Smooth muscle cell (in vitro differentiated cells): Measurements from ENCODE around the gene CDH4. TPM values are rescaled to one million over a fixed set of nuclear protein-coding genes. Genes with fewer than 3 reads are reported as not detected.

Experiments
- DNase-seq: peaks from one replicate; lab custom pipeline; 2025; ENCODE audit not compliant: unreplicated experiment; lab: John Stamatoyannopoulos, UW
- H2AFZ ChIP-seq: fragments of 200-600 bp; sonication (generic); 2 replicates; pipeline ENCODE4 v1.6.0; 2016; ENCODE audit warnings: antibody characterized with exemption, low read depth, mild to moderate bottlenecking
- H3F3A ChIP-seq: fragments of 200-600 bp; sonication (generic); 2 replicates; pipeline ENCODE4 v1.6.0; 2017; ENCODE audit warnings: antibody characterized with exemption, low read depth
- H3K27ac ChIP-seq: fragments of 200-600 bp; sonication (generic); 2 replicates; pipeline ENCODE4 v1.5.1; 2016; ENCODE audit warnings: low read depth, mild to moderate bottlenecking
- H3K27me3 ChIP-seq: fragments of 200-600 bp; sonication (generic); 2 replicates; pipeline ENCODE4 v1.6.1; 2016; ENCODE audit warnings: low read depth, mild to moderate bottlenecking
- H3K36me3 ChIP-seq: fragments of 200-600 bp; sonication (generic); 2 replicates; pipeline ENCODE4 v1.5.1; 2016; ENCODE audit warnings: low read depth
- H3K4me1 ChIP-seq: fragments of 200-600 bp; sonication (generic); 2 replicates; pipeline ENCODE4 v1.5.1; 2016; ENCODE audit warnings: low read depth
- H3K4me2 ChIP-seq: fragments of 200-600 bp; sonication (generic); 2 replicates; pipeline ENCODE4 v1.6.0; 2016; ENCODE audit warnings: mild to moderate bottlenecking
- H3K4me3 ChIP-seq: fragments of 200-600 bp; sonication (generic); 2 replicates; pipeline ENCODE4 v1.5.1; 2016; ENCODE audit warnings: mild to moderate bottlenecking
- H3K79me2 ChIP-seq: fragments of 200-600 bp; sonication (generic); 2 replicates; pipeline ENCODE4 v1.6.0; 2016; ENCODE audit warnings: low read depth, mild to moderate bottlenecking
- H3K9ac ChIP-seq: fragments of 200-600 bp; sonication (generic); 2 replicates; pipeline ENCODE4 v1.6.0; 2016; ENCODE audit warnings: low read depth
- H3K9me3 ChIP-seq: fragments of 200-600 bp; sonication (generic); replicated peaks from 2 replicates; pipeline ENCODE4 v1.5.1; 2016; ENCODE audit warnings: low read depth
- H4K20me1 ChIP-seq: fragments of 200-600 bp; sonication (generic); 2 replicates; pipeline ENCODE4 v1.6.0; 2016; ENCODE audit warnings: low read depth
- WGBS: methylation state at CpG from one replicate; pipeline ENCODE4 v1.1.7; 2016; ENCODE audit warnings: low lambda C conversion rate; 5-methylcytosine and 5-hydroxymethylcytosine counted together
- polyA plus RNA-seq: library from polyadenylated mRNA; unstranded; fragments of >200 nt; fragmentation: Nextera tagmentation; extraction: Ambion mirVana; gene quantifications from 2 replicates; pipeline ENCODE4 v1.2.1, GENCODE V29; 2016
- total RNA-seq: library from RNA; depleted of rRNA; stranded (reverse); fragments of >200 nt; gene quantifications from 2 replicates; pipeline ENCODE4 v1.2.3, GENCODE V29; 2014
- TF ChIP-seq, protein P1 (sequence below): fragments of 200-600 bp; sonication (generic); IDR thresholded peaks from 2 replicates; pipeline ENCODE4 v1.5.1; 2017; ENCODE audit warnings: borderline replicate concordance, mild to moderate bottlenecking, antibody characterized with exemption; ENCODE audit not compliant: insufficient read depth, poor library complexity, severe bottlenecking

CDH4 gene
- total and polyA plus RNA-seq, 2 experiments from 2014 or later = 0.03 to 0.04 TPM

DNA sequence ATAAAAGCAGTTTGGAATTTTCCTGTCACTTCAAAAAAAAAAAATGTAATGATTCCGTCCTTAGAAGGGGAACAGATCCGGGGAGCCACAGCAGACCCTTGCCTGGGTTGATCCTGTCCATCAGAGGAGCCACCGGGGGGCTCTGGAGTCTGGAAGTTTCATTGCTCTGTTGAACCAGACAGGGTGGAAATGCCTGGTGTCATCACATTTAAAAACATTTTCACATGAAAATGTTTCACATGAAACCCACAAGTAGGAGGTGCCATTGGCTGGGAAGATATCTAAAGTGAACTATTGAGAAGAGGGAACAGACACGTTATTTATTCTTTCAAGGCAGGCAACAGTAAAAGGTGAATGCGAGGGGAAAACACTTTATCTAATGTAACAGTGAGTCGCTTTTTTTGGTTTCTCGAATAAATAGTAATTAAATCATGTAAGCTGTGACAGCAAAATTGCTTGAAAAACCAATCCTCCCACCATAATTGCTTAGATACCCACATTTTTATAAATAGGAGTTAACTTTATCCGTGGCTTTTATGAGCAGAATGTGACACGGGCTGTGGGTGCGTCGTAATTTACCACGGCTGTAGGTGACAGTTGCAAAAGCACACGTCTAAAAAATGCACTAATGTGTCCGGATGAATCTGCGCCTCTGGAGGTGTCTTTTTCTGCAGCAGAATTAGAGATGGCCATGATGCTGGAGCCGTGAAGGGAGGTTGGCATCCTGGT lies 490.2 kb downstream of the CDH4 start:
- Histone ChIP-seq H3K79me2 (no peaks in the 10 kb centered on the region), H3K4me2 (no peak overlapping the region), H3F3A (no peaks in the 10 kb centered on the region), H2AFZ (no peak overlapping the region), H3K4me1 (no peaks in the 10 kb centered on the region), H3K9ac (no peak overlapping the region), H3K36me3 (no peaks in the 10 kb centered on the region), H3K27ac (no peak overlapping the region), H3K9me3 (no peaks in the 10 kb centered on the region), H3K27me3 (no peaks in the 10 kb centered on the region), H4K20me1 (no peaks in the 10 kb centered on the region), H3K4me3 (no peak overlapping the region)
- TF ChIP-seq, protein P1, sequence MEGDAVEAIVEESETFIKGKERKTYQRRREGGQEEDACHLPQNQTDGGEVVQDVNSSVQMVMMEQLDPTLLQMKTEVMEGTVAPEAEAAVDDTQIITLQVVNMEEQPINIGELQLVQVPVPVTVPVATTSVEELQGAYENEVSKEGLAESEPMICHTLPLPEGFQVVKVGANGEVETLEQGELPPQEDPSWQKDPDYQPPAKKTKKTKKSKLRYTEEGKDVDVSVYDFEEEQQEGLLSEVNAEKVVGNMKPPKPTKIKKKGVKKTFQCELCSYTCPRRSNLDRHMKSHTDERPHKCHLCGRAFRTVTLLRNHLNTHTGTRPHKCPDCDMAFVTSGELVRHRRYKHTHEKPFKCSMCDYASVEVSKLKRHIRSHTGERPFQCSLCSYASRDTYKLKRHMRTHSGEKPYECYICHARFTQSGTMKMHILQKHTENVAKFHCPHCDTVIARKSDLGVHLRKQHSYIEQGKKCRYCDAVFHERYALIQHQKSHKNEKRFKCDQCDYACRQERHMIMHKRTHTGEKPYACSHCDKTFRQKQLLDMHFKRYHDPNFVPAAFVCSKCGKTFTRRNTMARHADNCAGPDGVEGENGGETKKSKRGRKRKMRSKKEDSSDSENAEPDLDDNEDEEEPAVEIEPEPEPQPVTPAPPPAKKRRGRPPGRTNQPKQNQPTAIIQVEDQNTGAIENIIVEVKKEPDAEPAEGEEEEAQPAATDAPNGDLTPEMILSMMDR = no peak
- WGBS = 80% methylated on average over 16 of the region's 16 CpGs
- DNase-seq = no peak

DNA sequence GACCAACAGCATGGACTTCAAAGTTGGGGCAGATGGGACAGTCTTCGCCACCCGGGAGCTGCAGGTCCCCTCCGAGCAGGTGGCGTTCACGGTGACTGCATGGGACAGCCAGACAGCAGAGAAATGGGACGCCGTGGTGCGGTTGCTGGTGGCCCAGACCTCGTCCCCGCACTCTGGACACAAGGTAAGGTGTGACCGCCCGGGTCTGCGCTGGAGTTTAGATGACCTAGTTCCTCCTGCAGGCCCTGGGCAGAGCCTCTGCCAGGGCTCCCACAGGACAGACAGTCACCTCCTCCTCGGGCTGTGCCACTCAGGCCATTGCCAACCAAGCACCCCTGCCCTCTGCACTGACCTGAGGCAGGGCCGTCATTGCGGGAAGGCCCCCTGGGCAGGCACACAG lies 491.5 kb downstream of the CDH4 start:
- no peaks in the 10 kb centered on the region for H4K20me1 ChIP-seq
- WGBS = 98% methylated on average over 16 of the region's 16 CpGs
- no peak overlapping the region for H3K4me2 ChIP-seq
- no peak overlapping the region for H3K9ac ChIP-seq
- no peaks in the 10 kb centered on the region for H3F3A ChIP-seq
- no peak for DNase-seq
- TF ChIP-seq, protein P1 = no peak
- no peak overlapping the region for H3K4me3 ChIP-seq
- H2AFZ ChIP-seq = no peak overlapping the region
- no peaks in the 10 kb centered on the region for H3K4me1 ChIP-seq
- no peaks in the 10 kb centered on the region for H3K9me3 ChIP-seq
- no peaks in the 10 kb centered on the region for H3K36me3 ChIP-seq
- H3K27ac ChIP-seq = no peak overlapping the region
- no peaks in the 10 kb centered on the region for H3K27me3 ChIP-seq
- no peaks in the 10 kb centered on the region for H3K79me2 ChIP-seq

DNA sequence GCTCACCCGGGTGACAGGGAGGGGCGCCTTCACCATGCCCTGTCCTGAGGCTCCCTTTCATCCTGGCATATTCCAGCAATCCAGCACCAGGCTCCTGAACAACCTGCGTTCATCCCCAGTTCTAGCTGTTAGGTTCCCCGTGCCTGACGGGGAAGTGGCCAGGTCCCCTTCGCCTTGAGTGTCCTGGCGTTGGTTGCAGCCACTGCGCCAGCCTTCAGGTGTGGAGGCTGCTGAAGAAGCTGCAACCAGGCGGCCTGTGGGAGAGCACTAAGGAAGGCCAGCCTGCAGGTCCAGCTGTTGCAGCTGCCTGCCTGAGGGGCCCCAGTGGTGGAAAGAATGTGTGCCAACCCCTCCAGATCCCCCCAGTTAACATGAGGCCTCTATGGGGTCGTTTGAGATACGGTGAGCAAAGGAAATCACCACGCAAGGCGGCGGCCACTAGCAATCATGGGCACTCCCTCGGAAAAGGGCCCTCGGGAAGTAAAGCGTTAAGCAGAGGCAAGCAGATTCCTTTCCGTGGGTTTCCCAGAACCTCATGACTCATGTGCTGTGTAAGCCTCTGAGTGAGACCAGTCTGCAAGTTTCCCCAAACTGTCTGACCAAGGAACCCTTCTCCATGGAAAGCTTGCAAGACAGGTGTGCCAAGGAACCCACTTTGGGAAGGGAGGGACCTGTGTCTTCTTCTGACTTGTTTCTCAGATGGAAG lies 492.8 kb downstream of the CDH4 start:
- H2AFZ ChIP-seq = no peak overlapping the region
- no peaks in the 10 kb centered on the region for H3F3A ChIP-seq
- TF ChIP-seq, protein P1 = no peak
- no peak overlapping the region for H3K27ac ChIP-seq
- no peaks in the 10 kb centered on the region for H3K79me2 ChIP-seq
- H3K4me2 ChIP-seq = peak overlapping the region; percentile 47
- H3K36me3 ChIP-seq = no peaks in the 10 kb centered on the region
- no peaks in the 10 kb centered on the region for H4K20me1 ChIP-seq
- no peaks in the 10 kb centered on the region for H3K4me1 ChIP-seq
- 72% methylated on average over 18 of the region's 18 CpGs for WGBS
- no peak overlapping the region for H3K4me3 ChIP-seq
- no peaks in the 10 kb centered on the region for H3K9me3 ChIP-seq
- no peak overlapping the region for H3K9ac ChIP-seq
- H3K27me3 ChIP-seq = no peaks in the 10 kb centered on the region
- DNase-seq = no peak
